Upper lobe of left lung (tissue), 4 donors: ENCODE results near the gene BTBD2.

ENCODE experiments used
- EP300 ChIP-seq, 4 donors: sonication (generic); formaldehyde crosslinking; IDR thresholded peaks; one replicate each; pipeline ENCODE4 v1.5.1; 2017; ENCODE audit warnings: antibody characterized with exemption in 4 of 4, control low read depth in 2 of 4
- POLR2A ChIP-seq, 4 donors: fragments of 450-650 bp; IDR thresholded peaks; one replicate each; pipeline ENCODE4 v1.5.1; 2016 to 2017; ENCODE audit warnings: antibody characterized with exemption in 4 of 4, mild to moderate bottlenecking in 2 of 4
- POLR2AphosphoS5 ChIP-seq, 2 donors: sonication (generic); formaldehyde crosslinking; IDR thresholded peaks; one replicate each; pipeline ENCODE4 v1.5.1; 2017; ENCODE audit warnings: antibody characterized with exemption in 2 of 2
- TF ChIP-seq, protein P1 (sequence below), 6 experiments: fragments of 450-650 bp in 4 of 6; fragments of 200-600 bp in 2 of 6; sonication (generic) in 2 of 6; IDR thresholded peaks; one replicate each; pipeline ENCODE4 v1.5.1; 2016 to 2019; ENCODE audit warnings: antibody characterized with exemption in 6 of 6

DNA sequence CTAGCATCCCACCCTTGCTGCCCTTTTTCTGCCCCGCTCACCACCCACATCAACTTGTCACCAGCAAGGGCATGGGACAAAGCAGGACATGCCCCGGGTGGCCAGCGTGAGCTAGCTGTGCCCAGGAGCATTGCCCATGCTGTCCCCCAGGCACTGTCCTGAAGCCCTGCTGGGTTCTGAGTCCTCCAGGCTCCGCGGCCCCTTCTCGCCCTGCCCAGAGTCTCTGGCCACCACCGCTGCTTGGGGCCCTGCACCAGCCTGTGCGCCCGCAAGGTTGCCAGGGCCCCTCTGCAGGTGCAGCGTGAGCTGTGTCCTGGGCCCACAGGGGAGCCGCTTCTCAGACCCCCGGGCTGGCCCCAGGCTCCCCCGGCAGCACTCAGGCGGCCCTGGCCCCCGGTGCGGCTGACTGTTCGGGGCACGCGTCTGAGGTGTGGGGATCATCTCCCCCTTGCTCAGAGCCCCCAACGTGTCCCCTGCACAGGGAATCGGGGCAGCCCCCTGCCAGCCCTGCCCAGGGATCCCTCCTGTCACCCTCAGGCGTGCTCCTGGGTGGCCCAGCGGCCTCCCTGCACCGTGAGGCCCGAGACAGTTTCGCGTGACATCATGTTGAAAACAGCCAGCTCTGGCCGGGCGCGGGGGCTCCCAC lies 70.5 kb downstream of the BTBD2 start:
- TF ChIP-seq, protein P1, sequence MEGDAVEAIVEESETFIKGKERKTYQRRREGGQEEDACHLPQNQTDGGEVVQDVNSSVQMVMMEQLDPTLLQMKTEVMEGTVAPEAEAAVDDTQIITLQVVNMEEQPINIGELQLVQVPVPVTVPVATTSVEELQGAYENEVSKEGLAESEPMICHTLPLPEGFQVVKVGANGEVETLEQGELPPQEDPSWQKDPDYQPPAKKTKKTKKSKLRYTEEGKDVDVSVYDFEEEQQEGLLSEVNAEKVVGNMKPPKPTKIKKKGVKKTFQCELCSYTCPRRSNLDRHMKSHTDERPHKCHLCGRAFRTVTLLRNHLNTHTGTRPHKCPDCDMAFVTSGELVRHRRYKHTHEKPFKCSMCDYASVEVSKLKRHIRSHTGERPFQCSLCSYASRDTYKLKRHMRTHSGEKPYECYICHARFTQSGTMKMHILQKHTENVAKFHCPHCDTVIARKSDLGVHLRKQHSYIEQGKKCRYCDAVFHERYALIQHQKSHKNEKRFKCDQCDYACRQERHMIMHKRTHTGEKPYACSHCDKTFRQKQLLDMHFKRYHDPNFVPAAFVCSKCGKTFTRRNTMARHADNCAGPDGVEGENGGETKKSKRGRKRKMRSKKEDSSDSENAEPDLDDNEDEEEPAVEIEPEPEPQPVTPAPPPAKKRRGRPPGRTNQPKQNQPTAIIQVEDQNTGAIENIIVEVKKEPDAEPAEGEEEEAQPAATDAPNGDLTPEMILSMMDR (IDR thresholded peaks at IDR 0.05): no peak
- TF ChIP-seq POLR2A (IDR thresholded peaks at IDR 0.05) (no peak), EP300 (IDR thresholded peaks at IDR 0.05) (no peak), POLR2AphosphoS5 (IDR thresholded peaks at IDR 0.05) (no peak)
